Peyer's patch (tissue), 4 donors: Measurements from ENCODE around the gene SPNS1.
"Not testable (repeated sequence)": the region's sequence is repeated elsewhere in the genome, so short reads cannot be mapped to it uniquely, and the experiment has no call there.

Source experiments
- POLR2A ChIP-seq, 2 donors: fragments of 450-650 bp; IDR thresholded peaks; one replicate each; pipeline ENCODE4 v1.5.1; 2017; ENCODE audit warnings: antibody characterized with exemption in 2 of 2, mild to moderate bottlenecking in 2 of 2, moderate library complexity in 2 of 2
- TF ChIP-seq, protein P1 (sequence below), 6 experiments: fragments of 450-650 bp in 4 of 6; fragments of 200-600 bp in 2 of 6; sonication (generic) in 1 of 6; IDR thresholded peaks; one replicate each; pipeline ENCODE4 v1.5.1; 2017 to 2019; ENCODE audit warnings: antibody characterized with exemption in 6 of 6, mild to moderate bottlenecking in 3 of 6, moderate library complexity in 1 of 6

DNA sequence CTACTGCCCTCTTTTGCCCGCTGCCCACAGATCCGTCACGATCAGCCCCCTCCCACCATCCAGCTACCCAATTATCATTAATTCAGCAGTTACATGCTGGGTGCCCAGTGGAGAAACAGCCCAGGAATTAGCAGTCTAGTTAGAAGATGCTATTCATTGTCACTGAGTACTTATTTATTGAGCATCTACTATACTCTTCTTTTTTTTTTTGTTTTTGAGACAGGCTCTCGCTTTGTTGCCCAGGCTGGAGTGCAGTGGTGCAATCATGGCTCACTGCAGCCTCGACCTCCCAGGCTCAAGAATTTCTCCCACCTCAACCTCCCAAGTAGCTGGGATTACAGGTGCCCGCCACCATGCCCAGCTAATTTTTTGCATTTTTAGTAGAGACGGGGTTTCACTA is 34.8 kb upstream of the SPNS1 start:
- TF ChIP-seq, protein P1, sequence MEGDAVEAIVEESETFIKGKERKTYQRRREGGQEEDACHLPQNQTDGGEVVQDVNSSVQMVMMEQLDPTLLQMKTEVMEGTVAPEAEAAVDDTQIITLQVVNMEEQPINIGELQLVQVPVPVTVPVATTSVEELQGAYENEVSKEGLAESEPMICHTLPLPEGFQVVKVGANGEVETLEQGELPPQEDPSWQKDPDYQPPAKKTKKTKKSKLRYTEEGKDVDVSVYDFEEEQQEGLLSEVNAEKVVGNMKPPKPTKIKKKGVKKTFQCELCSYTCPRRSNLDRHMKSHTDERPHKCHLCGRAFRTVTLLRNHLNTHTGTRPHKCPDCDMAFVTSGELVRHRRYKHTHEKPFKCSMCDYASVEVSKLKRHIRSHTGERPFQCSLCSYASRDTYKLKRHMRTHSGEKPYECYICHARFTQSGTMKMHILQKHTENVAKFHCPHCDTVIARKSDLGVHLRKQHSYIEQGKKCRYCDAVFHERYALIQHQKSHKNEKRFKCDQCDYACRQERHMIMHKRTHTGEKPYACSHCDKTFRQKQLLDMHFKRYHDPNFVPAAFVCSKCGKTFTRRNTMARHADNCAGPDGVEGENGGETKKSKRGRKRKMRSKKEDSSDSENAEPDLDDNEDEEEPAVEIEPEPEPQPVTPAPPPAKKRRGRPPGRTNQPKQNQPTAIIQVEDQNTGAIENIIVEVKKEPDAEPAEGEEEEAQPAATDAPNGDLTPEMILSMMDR (IDR thresholded peaks at IDR 0.05) = not testable (repeated sequence)
- not testable (repeated sequence) for TF ChIP-seq POLR2A (IDR thresholded peaks at IDR 0.05)
